ENCODE data around the gene SULT1A2.
"Not testable (repeated sequence)": the region's sequence is repeated elsewhere in the genome, so short reads cannot be mapped to it uniquely, and the experiment has no call there.

SULT1A2 gene

DNA sequence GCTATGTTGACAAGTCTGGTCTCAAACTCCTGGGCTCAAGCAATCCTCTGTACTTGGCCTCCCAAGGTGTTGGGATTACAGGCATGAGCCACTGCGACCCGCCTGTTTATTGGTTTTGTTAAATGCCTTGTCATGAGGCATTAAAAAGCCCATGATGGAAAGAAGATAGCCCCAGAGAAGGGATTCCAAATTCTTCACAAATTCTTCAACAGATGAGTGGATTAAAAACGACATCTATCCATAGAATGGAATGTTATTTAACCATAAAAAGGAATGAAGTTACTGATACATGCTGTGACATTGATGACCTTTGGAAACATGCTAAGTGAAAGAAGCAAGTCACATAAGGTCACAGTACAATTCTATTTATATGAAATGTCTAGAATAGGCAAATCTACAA, 38.4 kb downstream of the SULT1A2 start:
- peaks cover 16% of the 10 kb centered on the region for H3K36me3 ChIP-seq (ENCODE audit: control insufficient read depth, insufficient read depth, low read length)
- no peak overlapping the region for H3K4me3 ChIP-seq (ENCODE audit: insufficient read depth, low read depth, low read length, poor library complexity, severe bottlenecking)
- H3K27me3 ChIP-seq (replicated peaks; ENCODE audit: control insufficient read depth, insufficient read depth, low read length, poor library complexity, severe bottlenecking): no peaks in the 10 kb centered on the region
- H3K27ac ChIP-seq (ENCODE audit: insufficient read depth, low read length, poor library complexity, severe bottlenecking): no peak overlapping the region
- DNase-seq: no peak
- H3K4me1 ChIP-seq (ENCODE audit: control insufficient read depth, insufficient read depth, low read length, poor library complexity, severe bottlenecking): peaks cover 10% of the 10 kb centered on the region
- H3K9me3 ChIP-seq (ENCODE audit: control insufficient read depth, low read length): no peaks in the 10 kb centered on the region

DNA sequence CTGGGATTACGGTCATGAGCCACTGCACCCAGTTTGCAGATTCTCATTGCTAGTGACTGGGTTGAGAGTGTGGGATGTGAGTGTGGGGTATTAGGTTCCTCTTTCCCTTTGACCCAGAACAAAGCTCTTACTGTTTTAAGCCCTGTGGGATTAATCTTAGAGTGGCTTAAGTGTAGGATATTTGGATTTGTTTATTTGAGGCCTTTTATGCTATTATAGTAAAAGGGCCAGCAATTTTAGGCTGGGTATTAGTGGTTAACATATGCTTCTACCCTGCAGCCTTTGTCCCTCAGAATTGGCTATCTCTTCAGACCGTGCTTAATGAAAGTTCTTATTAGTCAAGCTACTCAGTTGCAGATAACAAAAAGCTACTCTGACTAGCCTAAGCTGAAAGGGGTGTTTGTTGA, 39.9 kb downstream of the SULT1A2 start:
- no peaks in the 10 kb centered on the region for H3K27me3 ChIP-seq (replicated peaks; ENCODE audit: control insufficient read depth, insufficient read depth, low read length, poor library complexity, severe bottlenecking)
- H3K4me3 ChIP-seq (ENCODE audit: insufficient read depth, low read depth, low read length, poor library complexity, severe bottlenecking): no peak overlapping the region
- H3K27ac ChIP-seq (ENCODE audit: insufficient read depth, low read length, poor library complexity, severe bottlenecking): no peak overlapping the region
- H3K36me3 ChIP-seq (ENCODE audit: control insufficient read depth, insufficient read depth, low read length): peaks cover 16% of the 10 kb centered on the region
- DNase-seq: no peak
- no peaks in the 10 kb centered on the region for H3K9me3 ChIP-seq (ENCODE audit: control insufficient read depth, low read length)
- H3K4me1 ChIP-seq (ENCODE audit: control insufficient read depth, insufficient read depth, low read length, poor library complexity, severe bottlenecking): peaks cover 10% of the 10 kb centered on the region

DNA sequence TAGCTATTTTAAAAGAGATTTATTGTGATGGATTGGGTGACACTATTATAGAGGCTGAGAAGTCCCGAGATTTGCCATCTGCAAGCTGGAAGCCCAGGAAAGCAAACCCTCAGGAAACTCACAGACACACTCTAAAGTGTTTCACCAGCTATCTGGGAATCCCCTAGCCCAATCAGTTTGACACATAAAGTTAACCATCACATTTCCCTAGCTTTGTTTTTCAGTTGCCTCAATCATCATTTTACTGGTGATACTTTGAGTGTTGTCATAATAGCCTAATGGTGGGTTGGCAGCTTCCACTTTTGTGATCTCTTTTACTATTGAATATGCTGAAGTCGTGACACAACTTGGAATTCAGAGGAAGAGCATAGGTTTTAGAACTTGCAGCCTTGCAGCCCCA, 41.3 kb downstream of the SULT1A2 start:
- H3K36me3 ChIP-seq (ENCODE audit: control insufficient read depth, insufficient read depth, low read length): peaks cover 16% of the 10 kb centered on the region
- H3K4me1 ChIP-seq (ENCODE audit: control insufficient read depth, insufficient read depth, low read length, poor library complexity, severe bottlenecking): peaks cover 8% of the 10 kb centered on the region
- no peak overlapping the region for H3K27ac ChIP-seq (ENCODE audit: insufficient read depth, low read length, poor library complexity, severe bottlenecking)
- no peaks in the 10 kb centered on the region for H3K9me3 ChIP-seq (ENCODE audit: control insufficient read depth, low read length)
- H3K27me3 ChIP-seq (replicated peaks; ENCODE audit: control insufficient read depth, insufficient read depth, low read length, poor library complexity, severe bottlenecking): no peaks in the 10 kb centered on the region
- DNase-seq: no peak
- no peak overlapping the region for H3K4me3 ChIP-seq (ENCODE audit: insufficient read depth, low read depth, low read length, poor library complexity, severe bottlenecking)

DNA sequence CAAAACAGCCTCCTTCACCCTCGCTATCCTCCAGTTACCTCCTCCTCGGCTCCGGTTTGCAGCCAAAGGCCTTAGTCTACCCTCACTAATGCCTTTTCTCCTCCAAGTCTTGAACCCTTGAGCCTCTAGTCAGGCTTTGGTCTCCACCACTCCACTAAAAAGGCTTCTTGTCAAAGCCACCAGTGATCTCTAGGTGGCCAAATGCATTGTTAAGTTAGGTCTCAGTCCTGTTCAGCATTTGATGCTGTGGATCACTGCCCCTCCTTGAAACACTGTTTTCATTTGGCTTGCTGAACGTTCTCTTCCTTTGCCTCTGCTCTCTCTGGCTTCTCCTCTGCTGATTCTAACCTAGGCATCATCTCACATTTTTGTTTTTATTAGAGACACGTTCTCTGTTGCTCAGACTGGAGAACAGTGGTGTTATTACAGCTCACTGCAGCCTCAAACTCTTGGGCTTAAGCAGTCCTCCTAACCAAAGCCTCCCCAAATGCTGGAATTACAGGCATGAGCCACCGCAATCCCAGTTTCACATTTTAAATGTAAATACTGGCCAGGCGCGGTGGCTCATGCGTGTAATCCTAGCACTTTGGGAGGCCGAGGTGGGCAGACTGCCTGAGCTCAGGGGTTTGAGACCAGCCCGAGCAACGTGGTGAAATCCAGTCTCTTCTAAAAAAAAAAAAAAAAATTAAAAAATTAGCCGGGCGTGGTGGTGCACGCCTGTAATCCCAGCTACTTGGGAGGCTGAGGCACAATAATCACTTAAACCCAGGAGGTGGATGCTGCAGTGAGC, 42.0 kb downstream of the SULT1A2 start:
- Histone ChIP-seq H3K36me3 (ENCODE audit: control insufficient read depth, insufficient read depth, low read length) (peaks cover 16% of the 10 kb centered on the region), H3K4me3 (ENCODE audit: insufficient read depth, low read depth, low read length, poor library complexity, severe bottlenecking) (peak overlapping the region; percentile 70), H3K27ac (ENCODE audit: insufficient read depth, low read length, poor library complexity, severe bottlenecking) (peak overlapping the region; percentile 92), H3K4me1 (ENCODE audit: control insufficient read depth, insufficient read depth, low read length, poor library complexity, severe bottlenecking) (peaks cover 8% of the 10 kb centered on the region), H3K9me3 (ENCODE audit: control insufficient read depth, low read length) (no peaks in the 10 kb centered on the region), H3K27me3 (replicated peaks; ENCODE audit: control insufficient read depth, insufficient read depth, low read length, poor library complexity, severe bottlenecking) (no peaks in the 10 kb centered on the region)
- no peak for DNase-seq

DNA sequence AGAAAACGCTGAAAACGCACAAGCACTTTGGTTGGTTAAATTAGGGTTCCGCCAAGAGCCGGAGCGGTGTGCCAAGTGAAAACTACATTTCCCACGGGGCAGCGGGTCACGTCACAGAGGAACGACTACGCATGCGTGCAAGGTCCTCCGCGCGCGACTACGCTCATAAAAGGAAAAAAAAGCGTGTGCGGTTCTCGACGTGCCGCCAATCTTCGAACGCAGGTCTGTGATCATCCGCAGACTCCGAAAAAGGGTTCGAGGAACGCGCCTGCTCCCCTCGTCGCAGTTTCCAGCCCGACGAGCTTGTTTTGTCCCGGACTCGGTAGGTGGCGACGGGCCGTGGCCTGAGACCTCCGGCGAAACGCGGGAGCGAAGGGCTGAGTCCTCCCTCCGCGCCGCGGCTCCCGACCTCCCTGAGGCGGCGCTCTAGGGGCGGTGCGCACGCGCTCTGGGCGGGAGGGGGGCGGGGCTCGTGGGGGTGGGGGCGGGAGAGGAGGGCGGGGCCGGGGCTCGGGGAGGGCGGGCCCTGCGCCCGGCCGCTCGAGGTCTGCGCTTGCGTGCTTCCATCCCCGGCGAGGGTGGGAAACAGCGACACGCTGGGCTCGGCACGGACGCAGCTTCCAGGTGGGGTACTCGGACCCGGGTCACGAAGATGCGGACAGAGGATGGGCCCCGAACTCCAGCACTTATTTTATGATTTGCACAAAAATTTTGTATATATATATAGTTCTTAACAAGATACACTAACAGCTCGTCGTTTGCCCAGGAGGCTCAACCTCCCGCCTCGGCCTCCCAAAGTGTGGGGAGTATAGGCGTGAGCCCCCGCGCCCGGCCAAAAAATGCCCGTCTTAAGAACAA, 42.8 kb downstream of the SULT1A2 start, which contains the start of gene SGF29:
SGF29 (plus strand) TSS at position 145 of the 858 bp plus-strand sequence. CDS start 27,150 bp downstream, outside the sequence.
- DNase-seq: peak; percentile 87 to 91 (median 88)
- Histone ChIP-seq H3K27ac (ENCODE audit: insufficient read depth, low read length, poor library complexity, severe bottlenecking) (peak within 1 kb of the TSS; percentile 92), H3K4me3 (ENCODE audit: insufficient read depth, low read depth, low read length, poor library complexity, severe bottlenecking) (peak within 1 kb of the TSS; percentile 70), H3K9me3 (ENCODE audit: control insufficient read depth, low read length) (no peaks in the 10 kb centered on the region), H3K4me1 (ENCODE audit: control insufficient read depth, insufficient read depth, low read length, poor library complexity, severe bottlenecking) (peaks cover 8% of the 10 kb centered on the region), H3K36me3 (ENCODE audit: control insufficient read depth, insufficient read depth, low read length) (peaks cover 16% of the 10 kb centered on the region), H3K27me3 (replicated peaks; ENCODE audit: control insufficient read depth, insufficient read depth, low read length, poor library complexity, severe bottlenecking) (no peaks in the 10 kb centered on the region)

DNA sequence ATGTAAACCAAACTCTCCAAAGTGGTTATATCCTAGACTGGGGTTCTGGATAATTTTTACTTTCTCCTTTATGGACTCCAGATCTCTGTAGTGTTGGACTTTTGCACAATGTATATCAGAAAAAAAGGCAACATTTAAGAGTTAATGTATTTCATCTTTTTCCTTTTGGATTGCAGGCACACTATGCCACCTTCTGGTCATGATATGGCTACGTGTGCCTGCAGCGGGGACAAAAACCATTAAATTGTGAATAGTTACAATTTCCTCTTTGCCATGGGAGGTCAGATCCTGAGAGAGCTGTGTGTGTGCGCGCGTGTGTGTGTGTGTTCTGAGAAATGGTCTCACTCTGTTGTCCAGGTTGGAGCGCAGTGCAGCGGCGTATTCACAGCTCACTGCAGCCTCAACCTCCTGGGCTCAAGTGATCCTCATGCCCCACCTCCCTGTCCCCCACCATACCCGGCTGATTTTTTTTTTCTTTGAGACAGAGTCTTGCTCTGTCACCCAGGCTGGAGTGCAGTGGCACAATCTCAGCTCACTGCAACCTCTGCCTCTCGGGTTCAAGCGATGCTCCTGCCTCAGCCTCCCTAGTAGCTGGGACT, 47.5 kb downstream of the SULT1A2 start:
- no peak for DNase-seq
- Histone ChIP-seq H3K36me3 (ENCODE audit: control insufficient read depth, insufficient read depth, low read length) (no peaks in the 10 kb centered on the region), H3K4me3 (ENCODE audit: insufficient read depth, low read depth, low read length, poor library complexity, severe bottlenecking) (no peak overlapping the region), H3K27me3 (replicated peaks; ENCODE audit: control insufficient read depth, insufficient read depth, low read length, poor library complexity, severe bottlenecking) (no peaks in the 10 kb centered on the region), H3K4me1 (ENCODE audit: control insufficient read depth, insufficient read depth, low read length, poor library complexity, severe bottlenecking) (peaks cover 2% of the 10 kb centered on the region), H3K9me3 (ENCODE audit: control insufficient read depth, low read length) (no peaks in the 10 kb centered on the region), H3K27ac (ENCODE audit: insufficient read depth, low read length, poor library complexity, severe bottlenecking) (no peak overlapping the region)

DNA sequence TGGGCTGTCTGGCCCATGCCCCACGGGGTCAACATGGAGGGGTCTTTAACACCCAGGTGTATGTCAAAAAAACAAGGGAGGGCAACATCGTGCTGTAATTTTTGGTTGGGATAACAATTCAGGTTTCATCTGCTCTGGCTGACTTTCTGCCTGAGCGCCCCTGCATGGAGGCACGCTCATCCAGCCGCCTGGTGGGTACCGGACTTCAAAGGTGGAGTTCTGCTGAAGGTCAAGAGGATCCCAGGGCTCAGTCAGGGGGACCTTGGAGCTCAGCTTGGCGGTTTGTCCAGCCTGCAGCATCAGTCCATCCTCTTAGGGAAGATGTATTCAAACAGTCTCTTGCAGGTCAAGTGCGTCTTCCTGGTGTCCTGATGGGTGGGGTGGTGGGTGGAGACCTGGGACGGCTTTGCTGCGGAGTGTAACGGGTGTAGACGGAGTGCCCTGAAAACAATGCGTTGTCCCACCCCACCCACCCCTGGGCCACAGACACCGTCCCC, 48.5 kb downstream of the SULT1A2 start:
- Histone ChIP-seq H3K9me3 (ENCODE audit: control insufficient read depth, low read length) (no peaks in the 10 kb centered on the region), H3K4me1 (ENCODE audit: control insufficient read depth, insufficient read depth, low read length, poor library complexity, severe bottlenecking) (no peaks in the 10 kb centered on the region), H3K27me3 (replicated peaks; ENCODE audit: control insufficient read depth, insufficient read depth, low read length, poor library complexity, severe bottlenecking) (no peaks in the 10 kb centered on the region)

DNA sequence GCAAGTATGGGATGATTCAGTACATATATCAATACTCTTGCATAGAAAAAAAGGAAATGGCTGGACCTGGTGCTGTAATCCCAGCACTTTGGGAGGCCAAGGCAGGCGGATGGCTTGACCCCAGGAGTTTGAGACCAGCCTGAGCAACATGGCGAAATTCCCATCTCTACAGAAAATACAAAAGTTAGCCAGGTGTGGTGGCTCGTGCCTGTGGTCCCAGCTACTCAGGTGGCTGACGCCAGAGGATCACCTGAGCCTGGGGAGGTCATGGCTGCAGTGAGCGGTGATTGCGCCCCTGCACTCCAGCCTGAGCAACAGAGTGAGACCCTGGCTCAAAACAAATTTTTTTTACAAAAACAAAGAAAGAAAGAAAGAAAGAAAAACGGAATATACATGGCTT, 50.2 kb downstream of the SULT1A2 start:
- H3K36me3 ChIP-seq (ENCODE audit: control insufficient read depth, insufficient read depth, low read length): no peaks in the 10 kb centered on the region
- no peaks in the 10 kb centered on the region for H3K27me3 ChIP-seq (replicated peaks; ENCODE audit: control insufficient read depth, insufficient read depth, low read length, poor library complexity, severe bottlenecking)
- H3K4me1 ChIP-seq (ENCODE audit: control insufficient read depth, insufficient read depth, low read length, poor library complexity, severe bottlenecking): no peaks in the 10 kb centered on the region
- DNase-seq: no peak
- H3K4me3 ChIP-seq (ENCODE audit: insufficient read depth, low read depth, low read length, poor library complexity, severe bottlenecking): no peak overlapping the region
- no peaks in the 10 kb centered on the region for H3K9me3 ChIP-seq (ENCODE audit: control insufficient read depth, low read length)
- no peak overlapping the region for H3K27ac ChIP-seq (ENCODE audit: insufficient read depth, low read length, poor library complexity, severe bottlenecking)

More for the DNA sequence above, 48.5 kb downstream of the SULT1A2 start:
- Histone ChIP-seq H3K27ac (ENCODE audit: insufficient read depth, low read length, poor library complexity, severe bottlenecking) (no peak overlapping the region), H3K36me3 (ENCODE audit: control insufficient read depth, insufficient read depth, low read length) (no peaks in the 10 kb centered on the region), H3K4me3 (ENCODE audit: insufficient read depth, low read depth, low read length, poor library complexity, severe bottlenecking) (no peak overlapping the region)
- no peak for DNase-seq

DNA sequence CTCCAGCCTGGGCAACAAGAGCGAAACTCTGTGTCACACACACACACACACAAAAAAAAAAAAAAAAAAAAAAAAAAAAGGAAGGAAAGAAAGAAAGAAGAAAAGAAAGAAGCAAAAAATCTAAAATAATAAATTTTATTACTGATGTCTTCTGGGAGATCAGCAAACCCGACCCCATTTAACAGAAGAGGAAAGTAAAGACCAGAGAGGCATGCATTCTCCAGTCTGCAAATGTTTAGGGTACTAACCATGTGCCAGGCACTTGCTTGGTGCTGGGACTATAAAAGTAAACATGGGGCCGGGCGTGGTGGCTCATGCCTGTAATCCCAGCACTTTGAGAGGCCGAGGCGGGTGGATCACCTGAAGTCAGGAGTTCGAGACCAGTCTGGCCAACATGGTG, 50.9 kb downstream of the SULT1A2 start:
- H3K36me3 ChIP-seq (ENCODE audit: control insufficient read depth, insufficient read depth, low read length): not testable (repeated sequence)

More for the DNA sequence above, 50.9 kb downstream of the SULT1A2 start:
- not testable (repeated sequence) for DNase-seq; H3K4me1 ChIP-seq (ENCODE audit: control insufficient read depth, insufficient read depth, low read length, poor library complexity, severe bottlenecking); H3K9me3 ChIP-seq (ENCODE audit: control insufficient read depth, low read length); H3K4me3 ChIP-seq (ENCODE audit: insufficient read depth, low read depth, low read length, poor library complexity, severe bottlenecking); H3K27ac ChIP-seq (ENCODE audit: insufficient read depth, low read length, poor library complexity, severe bottlenecking); H3K27me3 ChIP-seq (replicated peaks; ENCODE audit: control insufficient read depth, insufficient read depth, low read length, poor library complexity, severe bottlenecking)

Measured in effector memory CD4-positive, alpha-beta T cell (primary cell).